ENCODE results near the gene CHST7. TPM values are rescaled to one million over a fixed set of nuclear protein-coding genes. Genes with fewer than 3 reads are reported as not detected.

The CHST7 gene
- total RNA-seq, 2 donors from 2014 or later, result 7.0 to 9.9 TPM

DNA sequence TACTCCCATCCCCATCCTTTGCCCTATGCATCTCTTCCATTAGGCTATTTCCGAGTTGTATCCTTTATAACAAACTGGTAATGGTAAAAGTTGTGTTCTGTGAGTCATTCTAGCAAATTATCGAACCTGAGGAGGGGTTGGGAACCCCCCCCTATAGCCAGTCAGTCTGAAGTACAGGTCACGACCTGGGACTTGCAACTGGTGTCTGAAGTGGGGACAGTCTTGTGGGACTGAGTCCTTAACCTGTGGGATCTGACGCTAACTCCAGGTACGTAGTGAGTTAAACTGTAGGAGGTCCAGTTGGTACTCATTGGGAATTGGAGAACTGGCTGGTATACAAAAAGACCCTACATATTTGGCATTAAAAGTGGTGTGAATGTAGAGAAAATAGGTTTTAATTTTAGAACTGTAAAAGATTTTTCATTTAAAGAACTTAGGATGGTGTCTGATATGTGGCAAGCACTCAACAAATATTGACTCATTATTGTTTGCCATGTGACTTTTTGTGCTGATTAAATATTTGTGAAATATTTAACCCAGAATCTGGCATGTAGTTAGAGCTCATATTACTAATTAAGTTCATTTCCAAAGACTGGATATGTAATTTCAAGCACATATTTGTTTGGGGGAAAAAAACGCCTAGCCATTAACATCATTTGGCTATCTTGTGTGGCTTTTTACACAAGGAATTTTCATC lies 50.7 kb downstream of the CHST7 start:
- H3K9me3 ChIP-seq, result no peaks in the 10 kb centered on the region
- 87 to 89% methylated on average over 5 to 6 of the region's 6 CpGs for WGBS, 2 donors
- intact Hi-C loops (cut with DNase I), result no loop called here
- no peaks in the 10 kb centered on the region for H3K27me3 ChIP-seq
- no peak overlapping the region for H3K27ac ChIP-seq
- H3K4me3 ChIP-seq, result no peak overlapping the region
- H3K36me3 ChIP-seq (replicated peaks in 1 of 2; ENCODE audit: insufficient read depth in 1 of 2, low read depth in 2 of 2), result no peaks in the 10 kb centered on the region
- no peak for DNase-seq
- H3K4me1 ChIP-seq, result peaks cover 4% of the 10 kb centered on the region
- no peak for ATAC-seq
- TF ChIP-seq POLR2A (IDR thresholded peaks at IDR 0.05), result no peak
- TF ChIP-seq, protein P1, sequence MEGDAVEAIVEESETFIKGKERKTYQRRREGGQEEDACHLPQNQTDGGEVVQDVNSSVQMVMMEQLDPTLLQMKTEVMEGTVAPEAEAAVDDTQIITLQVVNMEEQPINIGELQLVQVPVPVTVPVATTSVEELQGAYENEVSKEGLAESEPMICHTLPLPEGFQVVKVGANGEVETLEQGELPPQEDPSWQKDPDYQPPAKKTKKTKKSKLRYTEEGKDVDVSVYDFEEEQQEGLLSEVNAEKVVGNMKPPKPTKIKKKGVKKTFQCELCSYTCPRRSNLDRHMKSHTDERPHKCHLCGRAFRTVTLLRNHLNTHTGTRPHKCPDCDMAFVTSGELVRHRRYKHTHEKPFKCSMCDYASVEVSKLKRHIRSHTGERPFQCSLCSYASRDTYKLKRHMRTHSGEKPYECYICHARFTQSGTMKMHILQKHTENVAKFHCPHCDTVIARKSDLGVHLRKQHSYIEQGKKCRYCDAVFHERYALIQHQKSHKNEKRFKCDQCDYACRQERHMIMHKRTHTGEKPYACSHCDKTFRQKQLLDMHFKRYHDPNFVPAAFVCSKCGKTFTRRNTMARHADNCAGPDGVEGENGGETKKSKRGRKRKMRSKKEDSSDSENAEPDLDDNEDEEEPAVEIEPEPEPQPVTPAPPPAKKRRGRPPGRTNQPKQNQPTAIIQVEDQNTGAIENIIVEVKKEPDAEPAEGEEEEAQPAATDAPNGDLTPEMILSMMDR (IDR thresholded peaks at IDR 0.05), result no peak

DNA sequence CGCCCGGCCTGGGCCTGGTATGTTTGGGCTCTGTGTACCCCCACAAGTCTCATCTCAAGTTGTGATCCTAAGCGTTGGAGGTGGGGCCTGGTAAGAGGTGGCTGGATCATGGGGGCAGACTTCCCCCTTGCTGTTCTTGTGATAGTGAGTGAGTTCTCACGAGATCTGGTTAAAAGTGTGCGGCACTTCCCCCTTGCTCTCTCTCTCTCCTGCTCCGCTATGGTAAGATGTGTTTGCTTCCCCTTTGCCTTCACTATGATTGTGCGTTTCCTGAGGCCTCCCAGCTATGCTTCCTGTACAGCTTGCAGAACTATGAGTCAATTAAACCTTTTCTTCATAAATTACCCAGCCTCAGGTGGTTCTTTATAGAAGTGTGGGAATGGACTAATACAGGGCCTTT lies 53.0 kb downstream of the CHST7 start:
- no peak for ATAC-seq
- Histone ChIP-seq H3K9me3 (no peaks in the 10 kb centered on the region), H3K4me1 (peaks cover 4% of the 10 kb centered on the region), H3K27ac (peak overlapping the region in 1 of 4 donors; percentile 50), H3K36me3 (replicated peaks in 1 of 2; ENCODE audit: insufficient read depth in 1 of 2, low read depth in 2 of 2) (no peaks in the 10 kb centered on the region), H3K4me3 (no peak overlapping the region), H3K27me3 (no peaks in the 10 kb centered on the region)
- TF ChIP-seq POLR2A (IDR thresholded peaks at IDR 0.05), result no peak
- TF ChIP-seq, protein P1 (IDR thresholded peaks at IDR 0.05), result no peak
- 50 to 70% methylated on average over 2 to 7 of the region's 7 CpGs for WGBS, 2 donors
- DNase-seq, result peak in 1 of 4 donors; percentile 39
- intact Hi-C loops (cut with DNase I), result no loop called here

- intact Hi-C loops (cut with DNase I), result no loop called here
- no peak for ATAC-seq
- Histone ChIP-seq H3K9me3 (no peaks in the 10 kb centered on the region), H3K4me3 (no peak overlapping the region), H3K27ac (peak overlapping the region in 1 of 4 donors; percentile 50), H3K36me3 (replicated peaks in 1 of 2; ENCODE audit: insufficient read depth in 1 of 2, low read depth in 2 of 2) (no peaks in the 10 kb centered on the region), H3K4me1 (peaks cover 4% of the 10 kb centered on the region), H3K27me3 (no peaks in the 10 kb centered on the region)
- WGBS, 2 donors, result 78% methylated on average over 4 of the region's 4 CpGs; no CpG with 5 or more reads in 1 of the 2 donors
- DNase-seq, result no peak
- TF ChIP-seq, protein P1 (IDR thresholded peaks at IDR 0.05), result no peak
- no peak for TF ChIP-seq POLR2A (IDR thresholded peaks at IDR 0.05)
Observed at GRCh38 chrX:46627062-46627461, 53.5 kb downstream of the CHST7 start.

DNA sequence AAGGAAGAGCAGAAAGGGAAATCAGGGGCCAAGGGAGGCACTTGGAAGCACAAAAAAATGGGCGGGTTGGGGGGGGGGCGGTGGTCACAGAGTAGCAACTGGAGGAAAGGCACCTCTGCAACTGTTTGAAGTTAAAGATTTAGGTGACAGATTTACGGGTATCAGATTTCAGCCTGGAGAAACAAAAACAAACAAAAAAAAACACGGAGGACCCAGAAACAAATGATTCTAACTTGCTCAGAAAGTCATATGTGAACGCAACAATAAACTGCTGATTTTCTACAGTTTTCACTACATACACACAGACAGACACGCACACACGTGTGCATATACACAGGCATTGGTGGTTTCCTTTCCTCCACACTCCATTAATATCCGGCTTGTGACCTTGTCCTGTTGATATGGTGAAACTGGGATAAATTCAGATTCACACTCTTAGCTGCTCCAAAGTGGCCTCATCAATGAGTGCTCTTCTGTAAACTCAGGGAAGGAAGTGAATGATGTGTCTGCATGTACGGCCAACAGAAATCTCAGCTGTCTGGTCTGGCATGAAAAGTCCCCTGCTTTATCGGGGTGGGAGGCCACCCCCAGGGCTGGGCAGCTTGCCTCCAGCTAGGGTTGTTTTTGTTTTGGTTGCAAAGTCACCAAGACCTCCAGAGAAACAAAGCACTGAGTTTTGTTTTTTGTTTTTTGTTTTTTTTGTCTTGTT lies 54.3 kb downstream of the CHST7 start:
- no peaks in the 10 kb centered on the region for H3K27me3 ChIP-seq
- 62 to 80% methylated on average over 10 of the region's 10 CpGs for WGBS, 2 donors
- ATAC-seq (no peak), DNase-seq (no peak)
- intact Hi-C loops (cut with DNase I), result no loop called here
- no peaks in the 10 kb centered on the region for H3K36me3 ChIP-seq (replicated peaks in 1 of 2; ENCODE audit: insufficient read depth in 1 of 2, low read depth in 2 of 2)
- no peak for TF ChIP-seq POLR2A (IDR thresholded peaks at IDR 0.05)
- TF ChIP-seq, protein P1 (IDR thresholded peaks at IDR 0.05), result no peak
- H3K27ac ChIP-seq, result peak overlapping the region in 1 of 4 donors; percentile 45
- no peaks in the 10 kb centered on the region for H3K9me3 ChIP-seq
- H3K4me1 ChIP-seq, result peaks cover 4% of the 10 kb centered on the region
- H3K4me3 ChIP-seq, result no peak overlapping the region
